Small intestine (tissue), 7 donors: ENCODE data around the gene CCDC183. TPM values are rescaled to one million over a fixed set of nuclear protein-coding genes. Genes with fewer than 3 reads are reported as not detected.

Experiments
- DNase-seq, 2 donors: peaks; one replicate each; pipeline versions ENCODE4 v3.0.0 to v3.0.0-alpha.2; 2013
- FAIRE-seq: peaks from 2 replicates; lab custom pipeline; 2012; peaks lifted over from hg19 to GRCh38; lab: Jason Lieb, UNC
- H3K27ac ChIP-seq, 3 donors: one replicate each; pipeline ENCODE4 v1.5.1; 2013; ENCODE audit warnings: low read length in 2 of 3, mild to moderate bottlenecking in 2 of 3, control low read depth in 1 of 3, inconsistent platforms in 1 of 3, low read depth in 1 of 3, moderate library complexity in 1 of 3
- H3K27me3 ChIP-seq, 3 donors: one replicate each; pipeline ENCODE4 v1.6.1; 2013; ENCODE audit warnings: low read length in 3 of 3, inconsistent platforms in 1 of 3; ENCODE audit not compliant: control insufficient read depth in 3 of 3, insufficient read depth in 3 of 3
- H3K36me3 ChIP-seq, 3 donors: one replicate each; pipeline ENCODE4 v1.6.1; 2013; ENCODE audit warnings: low read length in 3 of 3, inconsistent platforms in 1 of 3, low read depth in 1 of 3, mild to moderate bottlenecking in 1 of 3, moderate library complexity in 1 of 3; ENCODE audit not compliant: control insufficient read depth in 3 of 3, insufficient read depth in 2 of 3
- H3K4me1 ChIP-seq, 3 donors: one replicate each; pipeline ENCODE4 v1.6.1; 2013; ENCODE audit warnings: low read length in 2 of 3, inconsistent platforms in 1 of 3, low read depth in 1 of 3, mild to moderate bottlenecking in 1 of 3, moderate library complexity in 1 of 3; ENCODE audit not compliant: control insufficient read depth in 3 of 3, insufficient read depth in 2 of 3
- H3K4me3 ChIP-seq, 3 donors: one replicate each; pipeline ENCODE4 v1.5.1; 2013; ENCODE audit warnings: low read length in 3 of 3, control low read depth in 1 of 3, inconsistent platforms in 1 of 3, low read depth in 1 of 3, mild to moderate bottlenecking in 1 of 3, moderate library complexity in 1 of 3
- H3K9me3 ChIP-seq, 2 donors: one replicate each; pipeline ENCODE4 v1.6.1; 2013; ENCODE audit warnings: low read depth in 1 of 2, low read length in 1 of 2; ENCODE audit not compliant: control insufficient read depth in 2 of 2, insufficient read depth in 1 of 2
- WGBS, 3 donors: extraction: QIAGEN DNeasy Blood & Tissue Kit; methylation state at CpG; one replicate each; pipeline ENCODE4 v1.1.7; 2013; 5-methylcytosine and 5-hydroxymethylcytosine counted together
- polyA plus RNA-seq, 4 donors: library from polyadenylated mRNA; stranded (reverse) in 3 of 4; unstranded in 1 of 4; fragments of 200-250 nt in 3 of 4; fragments of 120-200 nt in 1 of 4; gene quantifications; one replicate each; pipeline versions ENCODE4 v1.2.1 to v1.2.3, GENCODE V29; 2013
- donor health status: healthy with polysubstance abuse.
- donor health status: control.
- donor health status: control.
- donor health status: Bipolar disorder and iron deficiency.
- donor health status: healthy.

The CCDC183 gene
- polyA plus RNA-seq, 4 donors, result 0.40 to 37.9 (median 2.1) TPM

DNA sequence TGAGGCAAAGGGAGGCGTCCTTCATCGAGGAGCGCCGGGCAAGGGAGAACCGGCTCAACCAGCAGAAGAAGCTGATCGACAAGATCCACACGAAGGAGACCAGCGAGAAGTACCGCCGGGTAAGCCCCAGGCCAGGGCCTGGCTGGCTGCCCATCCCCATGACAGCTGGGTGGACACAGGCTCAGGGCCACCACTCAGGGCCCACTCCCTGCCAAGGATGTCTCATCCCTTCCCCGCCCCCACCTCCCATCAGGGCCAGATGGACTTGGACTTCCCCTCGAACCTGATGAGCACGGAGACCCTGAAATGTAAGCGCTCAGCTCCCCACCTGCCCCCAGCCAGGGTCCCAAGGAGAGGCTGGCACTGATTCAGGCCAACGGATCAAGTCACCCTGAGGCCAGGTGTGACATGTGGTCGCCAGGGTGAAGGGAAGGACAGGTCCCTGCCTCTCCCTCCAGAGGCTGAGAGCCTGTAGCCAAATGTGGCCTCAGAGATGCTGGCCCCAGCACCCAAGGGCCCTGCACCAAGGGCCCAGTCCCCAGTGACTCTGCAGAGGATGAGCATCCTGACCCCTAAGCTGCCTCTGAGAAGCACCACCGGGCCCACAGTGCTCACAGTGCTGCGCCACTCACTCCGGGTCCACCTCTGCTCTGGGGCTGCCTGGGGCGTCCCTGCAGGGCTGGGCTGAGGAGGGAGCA is 8.5 kb downstream of the CCDC183 start:
- H3K27me3 ChIP-seq, result peaks cover 0 to 4% (median 0%) of the 10 kb centered on the region in 3 donors
- H3K4me1 ChIP-seq, result peaks cover 4 to 21% (median 5%) of the 10 kb centered on the region in 3 donors
- peaks cover 0 to 46% (median 0%) of the 10 kb centered on the region in 3 donors for H3K36me3 ChIP-seq
- no peak for FAIRE-seq
- 90 to 94% (median 93%) methylated on average over 19 to 20 of the region's 20 CpGs for WGBS, 3 donors
- H3K4me3 ChIP-seq, result no peak overlapping the region
- DNase-seq, result no peak
- H3K27ac ChIP-seq, result no peak overlapping the region
- no peaks in the 10 kb centered on the region for H3K9me3 ChIP-seq

DNA sequence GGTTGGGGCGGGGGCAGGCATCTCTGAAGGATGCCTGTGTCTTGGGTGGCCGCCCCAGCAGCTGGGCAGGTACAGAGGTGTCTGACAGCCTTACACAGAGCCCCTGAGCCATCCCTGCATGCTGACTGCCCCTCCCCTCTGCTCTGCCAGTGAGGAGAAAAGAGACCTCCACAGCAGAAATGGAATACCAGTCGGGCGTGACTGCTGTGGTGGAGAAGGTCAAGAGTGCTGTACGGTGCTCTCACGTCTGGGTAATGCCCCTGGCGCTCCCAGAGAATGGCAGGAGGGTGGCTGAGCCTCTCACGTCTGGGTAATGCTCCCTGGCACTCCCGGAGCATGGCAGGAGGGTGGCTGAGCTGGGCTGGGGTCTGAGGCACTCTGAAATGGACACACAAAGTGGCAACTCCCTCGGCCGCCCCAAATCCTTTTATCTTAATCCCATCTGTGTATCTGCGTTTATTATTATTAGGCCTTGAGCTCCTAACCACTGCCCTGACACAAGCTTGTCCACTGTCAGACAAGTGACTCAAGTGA is 9.1 kb downstream of the CCDC183 start:
- Histone ChIP-seq H3K27ac (no peak overlapping the region), H3K36me3 (peaks cover 0 to 50% (median 0%) of the 10 kb centered on the region in 3 donors), H3K27me3 (peaks cover 0 to 4% (median 0%) of the 10 kb centered on the region in 3 donors), H3K4me3 (no peak overlapping the region), H3K9me3 (no peaks in the 10 kb centered on the region), H3K4me1 (peaks cover 4 to 25% (median 8%) of the 10 kb centered on the region in 3 donors)
- DNase-seq (no peak), FAIRE-seq (no peak)
- 90 to 94% (median 92%) methylated on average over 12 of the region's 12 CpGs for WGBS, 3 donors

GRCh38 chr9:136806067-136806466 is 9.9 kb downstream of the CCDC183 start:
- DNase-seq, result no peak
- no peak overlapping the region for H3K27ac ChIP-seq
- H3K27me3 ChIP-seq, result no peaks in the 10 kb centered on the region
- peaks cover 0 to 55% (median 2%) of the 10 kb centered on the region in 3 donors for H3K36me3 ChIP-seq
- WGBS, 3 donors, result 96 to 97% (median 97%) methylated on average over 6 to 10 of the region's 10 CpGs
- H3K9me3 ChIP-seq, result no peaks in the 10 kb centered on the region
- no peak for FAIRE-seq
- H3K4me1 ChIP-seq, result peaks cover 4 to 20% (median 4%) of the 10 kb centered on the region in 3 donors
- H3K4me3 ChIP-seq, result no peak overlapping the region

DNA sequence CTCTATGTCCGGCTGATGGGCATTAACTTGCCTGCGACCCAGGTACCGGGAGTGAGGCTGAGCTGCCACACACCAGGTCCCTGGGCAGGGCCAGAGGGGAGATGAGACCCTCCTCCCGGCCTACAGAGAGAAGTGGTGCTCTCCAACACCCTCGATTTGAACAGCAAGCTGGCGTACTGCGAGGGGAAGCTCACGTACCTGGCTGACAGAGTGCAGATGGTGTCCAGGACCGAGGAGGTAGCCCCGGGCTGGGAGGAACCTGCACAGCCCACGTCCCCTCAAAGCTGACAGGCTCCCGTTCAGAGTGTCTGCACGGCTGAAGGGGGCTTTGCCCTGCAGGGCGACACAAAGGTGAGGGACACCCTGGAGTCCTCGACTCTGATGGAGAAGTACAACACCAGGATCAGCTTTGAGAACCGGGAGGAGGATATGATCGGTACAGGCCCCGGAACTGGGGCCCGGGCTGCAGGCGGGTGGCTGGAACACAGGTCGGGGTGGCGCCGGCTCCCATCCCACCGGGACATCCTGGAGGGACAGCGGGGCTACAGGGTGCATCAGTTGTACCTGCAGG is 10.6 kb downstream of the CCDC183 start:
- Histone ChIP-seq H3K27ac (peak overlapping the region in 1 of 3 donors; percentile 93), H3K9me3 (no peaks in the 10 kb centered on the region), H3K27me3 (no peaks in the 10 kb centered on the region), H3K4me1 (peaks cover 4 to 20% (median 4%) of the 10 kb centered on the region in 3 donors), H3K4me3 (peak overlapping the region; percentile 86 to 96 (median 95)), H3K36me3 (peaks cover 0 to 62% (median 2%) of the 10 kb centered on the region in 3 donors)
- DNase-seq (no peak), FAIRE-seq (no peak)
- WGBS, 3 donors, result 48 to 71% (median 65%) methylated on average over 25 of the region's 25 CpGs

DNA sequence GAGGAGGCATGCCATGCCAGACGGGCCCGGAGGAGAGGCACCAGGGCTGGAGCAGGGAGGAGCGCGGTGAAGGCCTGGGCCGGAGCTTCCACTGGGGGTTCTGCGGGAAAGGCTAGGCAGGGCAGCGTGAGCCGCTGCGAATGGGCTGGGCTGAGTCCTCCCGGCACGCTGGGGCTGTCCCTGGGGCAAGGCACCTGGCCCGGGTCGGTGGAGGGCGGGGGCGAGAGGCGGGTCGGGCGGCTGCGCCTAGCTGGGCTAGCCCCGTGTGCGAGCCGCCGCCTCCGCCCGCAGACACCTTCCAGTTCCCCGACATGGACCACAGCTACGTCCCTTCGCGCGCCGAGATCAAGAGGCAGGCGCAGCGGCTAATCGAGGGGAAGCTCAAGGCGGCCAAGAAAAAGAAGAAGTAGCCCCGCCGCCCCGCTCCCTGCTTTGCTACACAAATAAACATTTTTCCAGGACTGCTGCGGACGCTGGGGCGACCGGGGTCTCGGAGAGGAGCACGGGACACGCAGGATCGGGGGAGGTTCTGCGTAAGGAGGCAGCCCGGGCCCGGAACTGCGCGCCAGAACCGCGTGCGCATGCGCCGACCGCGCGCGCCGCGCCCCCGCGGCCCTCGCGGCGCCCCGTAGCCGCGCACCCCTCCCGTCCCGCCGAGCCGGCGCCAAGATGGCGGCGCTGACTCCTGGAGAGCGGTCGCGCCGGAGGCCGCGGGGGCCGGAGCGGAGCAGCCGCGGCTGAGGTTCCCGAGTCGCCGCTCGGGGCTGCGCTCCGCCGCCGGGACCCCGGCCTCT is 11.3 kb downstream of the CCDC183 start, which contains the start of gene RABL6:
TSS of gene RABL6 (plus strand) at position 668 of the 794 bp plus-strand sequence. CDS start 249 bp downstream, outside the sequence.
- no peaks in the 10 kb centered on the region for H3K27me3 ChIP-seq
- H3K4me3 ChIP-seq, result peak within 1 kb of the TSS; percentile 86 to 96 (median 95)
- DNase-seq, result peak; percentile 69 to 94
- H3K36me3 ChIP-seq, result peaks cover 0 to 66% (median 2%) of the 10 kb centered on the region in 3 donors
- peak within 1 kb of the TSS; percentile 77 to 93 (median 93) for H3K27ac ChIP-seq
- H3K4me1 ChIP-seq, result peaks cover 4 to 20% (median 4%) of the 10 kb centered on the region in 3 donors
- no peaks in the 10 kb centered on the region for H3K9me3 ChIP-seq
- no peak for FAIRE-seq
- WGBS, 3 donors, result 0 to 1% (median 1%) methylated on average over 42 to 96 of the region's 96 CpGs

GRCh38 chr9:136808075-136808805 is 12.1 kb downstream of the CCDC183 start:
- Histone ChIP-seq H3K27ac (peak overlapping the region; percentile 70 to 78 (median 73)), H3K36me3 (peaks cover 2 to 69% (median 3%) of the 10 kb centered on the region in 3 donors), H3K27me3 (no peaks in the 10 kb centered on the region), H3K4me1 (peaks cover 4 to 20% (median 4%) of the 10 kb centered on the region in 3 donors), H3K9me3 (no peaks in the 10 kb centered on the region), H3K4me3 (peak overlapping the region; percentile 79 to 96 (median 95))
- no peak for FAIRE-seq
- DNase-seq, result peak; percentile 23 to 64
- 1% methylated on average over 56 to 93 of the region's 93 CpGs for WGBS, 3 donors

DNA sequence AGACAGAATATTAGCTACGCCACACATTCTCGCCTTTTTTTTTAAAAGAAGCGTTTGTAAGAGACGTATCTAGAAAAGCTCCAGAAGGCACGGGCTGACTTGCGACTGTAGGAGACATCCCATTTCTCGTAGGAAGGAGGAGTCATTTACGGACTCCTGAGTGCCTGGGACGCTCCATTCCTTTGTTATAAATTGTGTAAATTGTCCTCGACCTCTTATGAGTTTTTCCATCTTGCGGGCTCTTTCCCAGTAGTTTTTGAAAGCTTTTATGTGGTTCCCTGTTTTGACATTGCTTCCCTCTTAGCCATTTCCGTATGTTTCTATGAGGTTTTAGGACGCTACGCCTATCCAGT is 12.6 kb downstream of the CCDC183 start:
- WGBS, 3 donors, result 2 to 4% (median 3%) methylated on average over 14 of the region's 14 CpGs

More for the DNA sequence above, 12.6 kb downstream of the CCDC183 start:
- Histone ChIP-seq H3K4me1 (peaks cover 4 to 20% (median 4%) of the 10 kb centered on the region in 3 donors), H3K4me3 (peak overlapping the region; percentile 79 to 96 (median 95)), H3K27ac (peak overlapping the region in 1 of 3 donors; percentile 77), H3K27me3 (no peaks in the 10 kb centered on the region), H3K9me3 (no peaks in the 10 kb centered on the region), H3K36me3 (peaks cover 2 to 66% (median 3%) of the 10 kb centered on the region in 3 donors)
- FAIRE-seq (no peak), DNase-seq (no peak)
